ENCODE results near the gene LILRA2. TPM values are rescaled to one million over a fixed set of nuclear protein-coding genes. Genes with fewer than 3 reads are reported as not detected.

Gene LILRA2
- total RNA-seq, 1 donor from 2014 or later, result not detected

DNA sequence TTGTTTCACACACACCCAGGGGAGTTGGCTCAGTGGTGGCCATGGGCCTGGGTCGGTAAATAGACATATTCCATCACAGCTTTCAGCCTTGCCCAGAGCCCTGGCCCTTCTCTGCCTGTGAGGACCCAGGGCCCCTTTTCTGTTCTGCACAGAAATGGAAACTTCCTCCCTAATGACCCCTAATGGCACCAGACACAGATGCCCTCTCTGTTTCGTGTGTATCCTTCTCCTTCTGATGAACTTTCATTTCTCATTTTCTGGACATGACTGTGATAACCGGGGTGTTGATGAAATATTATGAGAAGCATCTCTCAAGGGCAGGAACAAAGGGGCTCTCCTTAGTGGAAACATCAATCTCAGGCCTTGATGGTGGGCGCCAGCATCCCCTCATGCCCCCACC, 32.6 kb downstream of the LILRA2 start:
- TF ChIP-seq, protein P1, sequence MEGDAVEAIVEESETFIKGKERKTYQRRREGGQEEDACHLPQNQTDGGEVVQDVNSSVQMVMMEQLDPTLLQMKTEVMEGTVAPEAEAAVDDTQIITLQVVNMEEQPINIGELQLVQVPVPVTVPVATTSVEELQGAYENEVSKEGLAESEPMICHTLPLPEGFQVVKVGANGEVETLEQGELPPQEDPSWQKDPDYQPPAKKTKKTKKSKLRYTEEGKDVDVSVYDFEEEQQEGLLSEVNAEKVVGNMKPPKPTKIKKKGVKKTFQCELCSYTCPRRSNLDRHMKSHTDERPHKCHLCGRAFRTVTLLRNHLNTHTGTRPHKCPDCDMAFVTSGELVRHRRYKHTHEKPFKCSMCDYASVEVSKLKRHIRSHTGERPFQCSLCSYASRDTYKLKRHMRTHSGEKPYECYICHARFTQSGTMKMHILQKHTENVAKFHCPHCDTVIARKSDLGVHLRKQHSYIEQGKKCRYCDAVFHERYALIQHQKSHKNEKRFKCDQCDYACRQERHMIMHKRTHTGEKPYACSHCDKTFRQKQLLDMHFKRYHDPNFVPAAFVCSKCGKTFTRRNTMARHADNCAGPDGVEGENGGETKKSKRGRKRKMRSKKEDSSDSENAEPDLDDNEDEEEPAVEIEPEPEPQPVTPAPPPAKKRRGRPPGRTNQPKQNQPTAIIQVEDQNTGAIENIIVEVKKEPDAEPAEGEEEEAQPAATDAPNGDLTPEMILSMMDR (conservative IDR thresholded peaks at IDR 0.05), result no peak
- Mint-ChIP-seq H3K9me3 (peaks cover 16% of the 10 kb centered on the region), H3K36me3 (no peaks in the 10 kb centered on the region), H3K4me3 (no peak overlapping the region), H3K4me1 (ENCODE audit: unreplicated experiment) (no peaks in the 10 kb centered on the region), H3K27ac (no peak overlapping the region), H3K27me3 (no peaks in the 10 kb centered on the region)
- DNase-seq (ENCODE audit: extremely low spot score, unreplicated experiment), result no peak

DNA sequence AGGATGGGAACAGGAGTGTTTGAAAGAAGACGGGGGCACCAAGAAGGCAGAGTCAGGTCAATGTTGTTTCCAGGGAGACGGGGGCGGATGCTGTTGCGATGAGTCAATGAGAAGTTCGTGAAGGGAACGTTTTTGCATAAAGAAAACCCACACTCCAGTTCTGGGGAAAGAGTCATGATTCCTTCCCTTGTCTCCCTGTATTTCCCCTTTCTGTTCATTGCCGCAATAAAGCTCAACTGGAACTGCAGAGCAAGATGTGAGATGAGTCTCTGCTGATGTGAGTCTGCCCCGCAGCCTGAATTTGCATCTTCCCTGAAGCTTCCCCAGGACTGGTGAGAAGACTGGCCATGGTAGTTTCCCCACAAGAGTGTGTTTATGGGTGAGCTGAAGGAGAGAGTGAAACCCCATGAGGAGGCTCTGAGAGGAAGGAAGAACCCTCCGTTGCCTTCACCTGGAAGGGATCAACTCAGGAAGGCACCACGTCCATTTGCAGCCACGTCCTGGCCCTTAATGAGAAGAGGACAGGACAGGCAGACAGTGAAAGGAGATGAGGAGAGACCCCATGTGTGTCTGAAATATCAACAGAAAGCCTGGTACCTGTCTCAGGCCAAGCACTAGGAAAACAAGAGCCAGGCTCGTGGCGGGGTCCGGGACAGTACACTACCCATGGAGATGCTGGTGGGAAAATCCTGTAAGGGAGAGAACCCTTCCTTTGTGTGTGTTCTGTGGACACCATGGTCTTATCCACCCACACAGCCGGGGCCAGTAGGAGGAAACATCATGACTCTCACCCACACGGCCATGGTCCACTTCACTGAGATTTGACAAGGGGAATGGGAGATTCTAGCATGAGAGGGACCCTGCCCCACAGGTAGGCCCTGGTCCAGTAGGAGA, 33.5 kb downstream of the LILRA2 start:
- Mint-ChIP-seq H3K36me3 (no peaks in the 10 kb centered on the region), H3K4me3 (no peak overlapping the region), H3K27me3 (no peaks in the 10 kb centered on the region), H3K27ac (no peak overlapping the region), H3K4me1 (ENCODE audit: unreplicated experiment) (no peaks in the 10 kb centered on the region), H3K9me3 (peaks cover 16% of the 10 kb centered on the region)
- DNase-seq (ENCODE audit: extremely low spot score, unreplicated experiment), result no peak
- TF ChIP-seq, protein P1 (conservative IDR thresholded peaks at IDR 0.05), result no peak

DNA sequence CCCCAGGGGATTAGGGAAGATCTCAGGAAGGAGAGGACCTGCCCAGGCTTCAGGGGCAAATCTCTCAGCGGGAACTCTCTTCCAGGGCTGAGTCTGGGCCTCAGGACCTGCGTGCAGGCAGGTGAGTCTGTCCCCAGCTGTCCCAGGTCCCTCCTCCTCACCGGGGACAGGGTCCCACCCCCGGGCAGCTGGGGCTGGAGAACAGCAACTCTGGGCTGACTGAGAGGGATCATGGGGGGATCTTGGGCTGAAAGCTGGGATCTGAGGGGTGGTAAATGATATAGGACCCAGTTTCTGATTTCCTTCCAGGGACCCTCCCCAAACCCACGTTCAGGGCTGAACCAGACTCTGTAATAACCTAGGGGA, 34.2 kb downstream of the LILRA2 start:
- no peaks in the 10 kb centered on the region for H3K27me3 Mint-ChIP-seq
- no peaks in the 10 kb centered on the region for H3K4me1 Mint-ChIP-seq (ENCODE audit: unreplicated experiment)
- H3K36me3 Mint-ChIP-seq, result no peaks in the 10 kb centered on the region
- TF ChIP-seq, protein P1 (conservative IDR thresholded peaks at IDR 0.05), result no peak
- H3K9me3 Mint-ChIP-seq, result peaks cover 16% of the 10 kb centered on the region
- H3K27ac Mint-ChIP-seq, result no peak overlapping the region
- DNase-seq (ENCODE audit: extremely low spot score, unreplicated experiment), result no peak
- H3K4me3 Mint-ChIP-seq, result no peak overlapping the region

DNA sequence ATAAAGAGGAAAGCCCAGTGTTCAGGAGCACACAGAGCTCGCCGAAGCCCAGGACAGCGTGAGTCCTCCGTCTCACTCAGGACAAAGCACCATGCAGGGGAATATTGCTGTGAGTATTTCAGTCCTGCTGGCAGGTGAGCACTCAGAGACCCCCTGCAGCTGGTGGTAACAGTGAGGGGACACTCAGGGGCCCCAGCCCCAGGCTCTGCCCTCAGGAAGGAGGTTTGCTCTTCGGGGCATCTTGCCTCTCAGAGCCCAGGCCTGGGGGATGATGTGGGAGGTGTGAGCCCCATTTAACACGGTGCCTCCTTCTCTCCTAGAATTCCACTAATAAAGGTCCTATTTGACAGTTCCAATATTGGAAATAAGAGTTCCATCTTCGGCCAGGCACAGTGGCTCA, 34.6 kb downstream of the LILRA2 start:
- H3K27ac Mint-ChIP-seq, result no peak overlapping the region
- H3K9me3 Mint-ChIP-seq, result peaks cover 16% of the 10 kb centered on the region
- H3K36me3 Mint-ChIP-seq, result no peaks in the 10 kb centered on the region
- no peak for DNase-seq (ENCODE audit: extremely low spot score, unreplicated experiment)
- TF ChIP-seq, protein P1 (conservative IDR thresholded peaks at IDR 0.05), result no peak
- H3K4me1 Mint-ChIP-seq (ENCODE audit: unreplicated experiment), result no peaks in the 10 kb centered on the region
- no peaks in the 10 kb centered on the region for H3K27me3 Mint-ChIP-seq
- no peak overlapping the region for H3K4me3 Mint-ChIP-seq

DNA sequence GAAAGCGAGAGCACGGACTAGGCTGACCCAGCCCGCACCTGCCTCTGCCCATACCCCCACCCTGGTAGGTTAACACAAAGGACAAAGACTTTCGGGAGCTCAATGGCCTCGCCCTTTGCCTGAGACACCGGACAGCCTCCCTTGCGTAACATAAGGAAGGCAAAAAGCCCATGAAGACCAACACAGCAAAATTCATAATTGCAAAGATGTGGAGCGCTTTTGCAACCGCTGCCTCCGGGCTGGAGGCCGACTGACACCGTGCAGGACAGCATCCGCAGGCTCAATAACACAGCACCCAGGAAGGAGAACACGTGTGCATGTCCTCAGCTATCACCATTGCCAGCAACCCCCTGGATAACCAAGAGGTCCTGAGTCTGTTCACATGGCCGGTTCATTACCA, 35.2 kb downstream of the LILRA2 start:
- Mint-ChIP-seq H3K36me3 (no peaks in the 10 kb centered on the region), H3K4me1 (ENCODE audit: unreplicated experiment) (no peaks in the 10 kb centered on the region), H3K27me3 (no peaks in the 10 kb centered on the region), H3K9me3 (peaks cover 16% of the 10 kb centered on the region), H3K4me3 (no peak overlapping the region), H3K27ac (no peak overlapping the region)
- no peak for DNase-seq (ENCODE audit: extremely low spot score, unreplicated experiment)
- TF ChIP-seq, protein P1 (conservative IDR thresholded peaks at IDR 0.05), result no peak

Data from type B pancreatic cell (in vitro differentiated cells).